Endothelial cell of umbilical vein (primary cell): ENCODE measurements around the gene CYTIP. TPM values are rescaled to one million over a fixed set of nuclear protein-coding genes. Genes with fewer than 3 reads are reported as not detected.

Experiments
- BruUV-seq: library from RNA; stranded (reverse); fragments of 400-500 nt; replicated peaks from 2 replicates; lab custom pipeline; 2021; lab: Mats Ljungman, UMichigan
- CTCF ChIA-PET: fragments of 300-600, 350-600 bp; sonication (Branson Sonifier 250); formaldehyde crosslinking; loops from one replicate; lab custom pipeline; 2021; ENCODE audit warnings: antibody characterized with exemption, inconsistent platforms; lab: Charles Lee
- POLR2A ChIA-PET: fragments of 300-600, 350-600 bp; sonication (Branson Sonifier 250); formaldehyde crosslinking; loops from one replicate; lab custom pipeline; 2021; ENCODE audit warnings: antibody characterized with exemption, inconsistent platforms; lab: Charles Lee
- DNase-seq: peaks from one replicate; pipeline ENCODE4 v3.0.0-alpha.2; 2011; ENCODE audit warnings: low read depth, low spot score
- FAIRE-seq: peaks from 2 replicates; lab custom pipeline; 2011; peaks lifted over from hg19 to GRCh38; lab: Jason Lieb, UNC
- H2AFZ ChIP-seq: 2 replicates; pipeline ENCODE4 v1.6.0; 2012; ENCODE audit warnings: low read depth, low read length, control low read depth, inconsistent platforms
- H3K27ac ChIP-seq: 2 replicates; pipeline ENCODE4 v1.5.1; 2011; ENCODE audit warnings: low read depth, mild to moderate bottlenecking, control low read depth, low read length, moderate library complexity; ENCODE audit not compliant: insufficient read depth
- H3K27me3 ChIP-seq, 2 experiments: 2 replicates each; pipeline versions ENCODE4 v1.6.0 to v1.6.1; 2011; ENCODE audit warnings: low read length in 2 of 2, mixed read lengths in 1 of 2; ENCODE audit not compliant: control insufficient read depth in 2 of 2, insufficient read depth in 2 of 2
- H3K36me3 ChIP-seq, 2 experiments: 2 replicates in 1 of 2; 3 replicates in 1 of 2; pipeline ENCODE4 v1.5.1; 2011; ENCODE audit warnings: low read length in 2 of 2, mild to moderate bottlenecking in 1 of 2, moderate library complexity in 1 of 2; ENCODE audit not compliant: control insufficient read depth in 2 of 2, insufficient read depth in 2 of 2; ENCODE audit errors: extremely low read depth in 1 of 2
- H3K4me1 ChIP-seq: 3 replicates; pipeline ENCODE4 v1.5.1; 2011; ENCODE audit warnings: mild to moderate bottlenecking, low read length; ENCODE audit not compliant: control insufficient read depth, insufficient read depth; ENCODE audit errors: extremely low read depth
- H3K4me2 ChIP-seq: 2 replicates; pipeline ENCODE4 v1.6.1; 2011; ENCODE audit warnings: low read length, control low read depth, mixed read lengths; ENCODE audit not compliant: insufficient read depth
- H3K4me3 ChIP-seq, 3 experiments: fragments of 200-600 bp in 1 of 3; sonication (generic), shearing (Covaris generic) in 1 of 3; replicated peaks in 1 of 3; 2 replicates each; pipeline ENCODE4 v1.5.1; 2011 to 2016; ENCODE audit warnings: control low read depth in 3 of 3, low read length in 3 of 3, mild to moderate bottlenecking in 2 of 3, inconsistent platforms in 1 of 3, low read depth in 1 of 3, moderate library complexity in 1 of 3; ENCODE audit not compliant: insufficient read depth in 1 of 3
- H3K79me2 ChIP-seq: 2 replicates; pipeline ENCODE4 v1.6.0; 2012; ENCODE audit warnings: low read length, inconsistent platforms; ENCODE audit not compliant: control insufficient read depth, insufficient read depth
- H3K9ac ChIP-seq: replicated peaks from 2 replicates; pipeline ENCODE3; 2011; ENCODE audit warnings: low read length, control low read depth; ENCODE audit not compliant: insufficient read depth; ENCODE audit errors: extremely low read depth
- H3K9me1 ChIP-seq: replicated peaks from 3 replicates; pipeline ENCODE4 v1.6.0; 2011; ENCODE audit warnings: mild to moderate bottlenecking, low read length; ENCODE audit not compliant: control insufficient read depth, insufficient read depth; ENCODE audit errors: extremely low read depth
- H3K9me3 ChIP-seq: replicated peaks from 2 replicates; pipeline ENCODE4 v1.5.1; 2012; ENCODE audit warnings: low read length, inconsistent platforms; ENCODE audit not compliant: control insufficient read depth, insufficient read depth
- H4K20me1 ChIP-seq: replicated peaks from 2 replicates; pipeline ENCODE3; 2011; ENCODE audit warnings: mild to moderate bottlenecking, low read length; ENCODE audit not compliant: control insufficient read depth, insufficient read depth; ENCODE audit errors: extremely low read depth
- CTCF ChIP-seq, 2 donors: IDR thresholded peaks; 1 replicate in 1 of 2; 2 replicates in 1 of 2; pipeline ENCODE4 v1.5.1; 2011; ENCODE audit warnings: low read length in 2 of 2, mild to moderate bottlenecking in 2 of 2, moderate library complexity in 2 of 2, control low read depth in 1 of 2, inconsistent platforms in 1 of 2, low read depth in 1 of 2; ENCODE audit not compliant: insufficient read depth in 1 of 2; ENCODE audit errors: extremely low read depth in 1 of 2
- EZH2 ChIP-seq: IDR thresholded peaks from 2 replicates; pipeline ENCODE4 v1.6.1; 2012; ENCODE audit warnings: borderline replicate concordance, low read depth, mild to moderate bottlenecking, moderate library complexity, low read length, inconsistent platforms; ENCODE audit not compliant: severe bottlenecking
- FOS ChIP-seq: IDR thresholded peaks from 2 replicates; pipeline ENCODE4 v1.6.1; 2011; ENCODE audit warnings: mild to moderate bottlenecking, low read length, moderate library complexity, borderline replicate concordance; ENCODE audit not compliant: insufficient read depth
- GATA2 ChIP-seq: IDR thresholded peaks from 2 replicates; pipeline ENCODE4 v1.7.0; 2011; ENCODE audit warnings: low read depth, mild to moderate bottlenecking, moderate library complexity, mixed read lengths, low read length; ENCODE audit not compliant: insufficient read length, insufficient read depth
- JUN ChIP-seq: IDR thresholded peaks from 2 replicates; pipeline ENCODE4 v1.6.1; 2011; ENCODE audit warnings: borderline replicate concordance, low read depth; ENCODE audit not compliant: insufficient read length, insufficient read depth
- MAX ChIP-seq: IDR thresholded peaks from 2 replicates; pipeline ENCODE4 v1.6.1; 2011; ENCODE audit not compliant: insufficient read depth, insufficient read length
- MYC ChIP-seq: IDR thresholded peaks from one replicate; pipeline ENCODE4 v1.6.1; 2011; ENCODE audit warnings: mild to moderate bottlenecking, low read depth, low read length
- POLR2A ChIP-seq: IDR thresholded peaks from 2 replicates; pipeline ENCODE4 v1.6.1; 2012; ENCODE audit warnings: low read depth, mild to moderate bottlenecking, control low read depth, low read length
- POLR2AphosphoS5 ChIP-seq: IDR thresholded peaks from 2 replicates; pipeline ENCODE4 v1.6.1; 2012; ENCODE audit warnings: low read depth, mild to moderate bottlenecking, control low read depth, low read length, moderate library complexity; ENCODE audit not compliant: insufficient read depth
- dilution Hi-C: fragments of 300-500 bp; cut with MboI; formaldehyde crosslinking; loops from one replicate; pipeline ENCODE4 v1.15.0; 2019; ENCODE audit warnings: low sequenced_read_pairs; ENCODE audit not compliant: extremely low pct_ligation_motif_present
- intact Hi-C: fragments of 100-400 bp; cut with micrococcal nuclease; formaldehyde crosslinking; loops from one replicate; pipeline ENCODE4 v1.10.0; 2022
- polyA plus RNA-seq, 4 experiments: library from polyadenylated mRNA; depleted of rRNA in 3 of 4; stranded (reverse) in 3 of 4; unstranded in 1 of 4; fragments of >200 nt; gene quantifications; 2 replicates each; pipeline versions ENCODE4 v1.2.1 to v1.2.3, GENCODE V29; 2011 to 2012; ENCODE audit warnings: missing spikeins in 1 of 4
- total RNA-seq: library from RNA; stranded (reverse); gene quantifications from 2 replicates; pipeline ENCODE4 v1.2.3, GENCODE V29; 2021

CYTIP gene
- total and polyA plus RNA-seq, 2 donors (not counting 3 experiments of a cell fraction or from before 2014, with no cell fraction given), result not detected

GRCh38 chr2:157420771-157421323 is 23.0 kb downstream of the CYTIP start:
- H3K27me3 ChIP-seq, result no peaks in the 10 kb centered on the region
- H3K79me2 ChIP-seq, result no peaks in the 10 kb centered on the region
- no peaks in the 10 kb centered on the region for H3K36me3 ChIP-seq
- DNase-seq (no peak), FAIRE-seq (no peak)
- no TSS peak for BruUV-seq
- H3K9me3 ChIP-seq, result no peaks in the 10 kb centered on the region
- no peak overlapping the region for H3K9ac ChIP-seq
- no peak overlapping the region for H2AFZ ChIP-seq
- ChIA-PET POLR2A (interaction anchor here (0.6 kb wide), 1 partner anchor 63 kb away, joined by 4 read pairs; no protein-coding TSS in a partner anchor), CTCF (no interaction called here)
- no peak overlapping the region for H3K4me3 ChIP-seq
- H3K4me2 ChIP-seq, result no peak overlapping the region
- no peaks in the 10 kb centered on the region for H3K9me1 ChIP-seq
- intact Hi-C loops (no loop called here), dilution Hi-C loops (no loop called here)
- H4K20me1 ChIP-seq, result no peaks in the 10 kb centered on the region
- no peaks in the 10 kb centered on the region for H3K4me1 ChIP-seq
- TF ChIP-seq GATA2 (no peak), MYC (no peak), POLR2AphosphoS5 (no peak), POLR2A (no peak), CTCF (IDR thresholded peaks at IDR 0.05; ENCODE audit: extremely low read depth in 1 of 2, insufficient read depth in 1 of 2, low read depth in 1 of 2, low read length in 2 of 2) (no peak), MAX (no peak), JUN (no peak), EZH2 (no peak), FOS (no peak)
- no peak overlapping the region for H3K27ac ChIP-seq
